Fibroblast of villous mesenchyme (primary cell): Measurements from ENCODE around the gene SCARB1. TPM values are rescaled to one million over a fixed set of nuclear protein-coding genes. Genes with fewer than 3 reads are reported as not detected.

Experiments
- DNase-seq: peaks from one replicate; pipeline ENCODE4 v3.0.0-alpha.2; 2010; ENCODE audit warnings: low read depth
- H3K4me3 ChIP-seq: 2 replicates; pipeline ENCODE4 v1.5.1; 2011; ENCODE audit warnings: low read depth, mild to moderate bottlenecking, low read length
- total RNA-seq: library from RNA; depleted of rRNA; stranded (reverse); fragments of >200 nt; gene quantifications from 2 replicates; pipeline ENCODE4 v1.2.3, GENCODE V29; 2012
- TF ChIP-seq, protein P1 (sequence below): IDR thresholded peaks from 2 replicates; pipeline ENCODE4 v1.5.1; 2012; ENCODE audit warnings: low read depth, mild to moderate bottlenecking, low read length; ENCODE audit not compliant: insufficient read depth

The SCARB1 gene
- total RNA-seq, 1 donor = 28.5 TPM

DNA sequence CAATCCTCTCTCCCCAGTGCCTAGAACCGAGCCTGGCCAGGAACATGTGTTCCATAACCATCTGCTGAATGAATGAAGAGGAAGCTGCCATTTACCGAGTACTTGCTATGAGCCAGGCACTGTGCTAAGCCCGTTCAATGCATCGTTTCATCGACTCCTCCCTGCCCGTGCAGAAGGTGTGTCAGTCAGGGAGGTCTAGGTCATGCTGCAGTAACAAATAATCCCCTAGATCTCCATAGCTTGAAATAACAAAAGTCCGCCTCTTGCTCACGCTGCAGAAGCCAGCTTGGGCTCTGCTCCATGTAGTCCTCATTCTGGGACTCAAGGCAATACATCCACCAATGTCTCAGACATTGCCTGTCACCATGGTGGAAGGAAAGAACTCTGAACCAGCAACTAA is 101.3 kb downstream of the SCARB1 start:
- TF ChIP-seq, protein P1, sequence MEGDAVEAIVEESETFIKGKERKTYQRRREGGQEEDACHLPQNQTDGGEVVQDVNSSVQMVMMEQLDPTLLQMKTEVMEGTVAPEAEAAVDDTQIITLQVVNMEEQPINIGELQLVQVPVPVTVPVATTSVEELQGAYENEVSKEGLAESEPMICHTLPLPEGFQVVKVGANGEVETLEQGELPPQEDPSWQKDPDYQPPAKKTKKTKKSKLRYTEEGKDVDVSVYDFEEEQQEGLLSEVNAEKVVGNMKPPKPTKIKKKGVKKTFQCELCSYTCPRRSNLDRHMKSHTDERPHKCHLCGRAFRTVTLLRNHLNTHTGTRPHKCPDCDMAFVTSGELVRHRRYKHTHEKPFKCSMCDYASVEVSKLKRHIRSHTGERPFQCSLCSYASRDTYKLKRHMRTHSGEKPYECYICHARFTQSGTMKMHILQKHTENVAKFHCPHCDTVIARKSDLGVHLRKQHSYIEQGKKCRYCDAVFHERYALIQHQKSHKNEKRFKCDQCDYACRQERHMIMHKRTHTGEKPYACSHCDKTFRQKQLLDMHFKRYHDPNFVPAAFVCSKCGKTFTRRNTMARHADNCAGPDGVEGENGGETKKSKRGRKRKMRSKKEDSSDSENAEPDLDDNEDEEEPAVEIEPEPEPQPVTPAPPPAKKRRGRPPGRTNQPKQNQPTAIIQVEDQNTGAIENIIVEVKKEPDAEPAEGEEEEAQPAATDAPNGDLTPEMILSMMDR = no peak
- no peak overlapping the region for H3K4me3 ChIP-seq
- no peak for DNase-seq

DNA sequence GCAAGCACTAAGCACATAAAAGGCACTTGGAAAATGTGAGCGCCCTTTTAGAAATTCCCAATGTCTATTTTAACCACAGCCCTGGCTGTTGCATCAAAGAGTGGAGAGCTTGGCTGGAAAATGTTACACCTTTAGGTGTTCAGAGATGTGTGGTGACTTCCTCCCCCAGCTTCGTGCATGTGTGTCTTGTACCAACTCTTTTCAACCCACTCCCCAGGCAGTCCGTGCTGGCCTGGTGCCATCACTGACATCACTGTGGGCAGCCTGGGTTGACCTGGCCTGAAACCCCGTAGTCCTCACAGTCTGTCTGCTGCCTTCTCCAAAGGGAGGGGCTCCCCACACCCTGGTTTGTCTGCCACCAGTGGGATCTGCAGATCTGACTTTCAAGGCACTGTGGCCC is 101.8 kb downstream of the SCARB1 start:
- TF ChIP-seq, protein P1 = no peak
- DNase-seq = no peak
- H3K4me3 ChIP-seq = no peak overlapping the region

DNA sequence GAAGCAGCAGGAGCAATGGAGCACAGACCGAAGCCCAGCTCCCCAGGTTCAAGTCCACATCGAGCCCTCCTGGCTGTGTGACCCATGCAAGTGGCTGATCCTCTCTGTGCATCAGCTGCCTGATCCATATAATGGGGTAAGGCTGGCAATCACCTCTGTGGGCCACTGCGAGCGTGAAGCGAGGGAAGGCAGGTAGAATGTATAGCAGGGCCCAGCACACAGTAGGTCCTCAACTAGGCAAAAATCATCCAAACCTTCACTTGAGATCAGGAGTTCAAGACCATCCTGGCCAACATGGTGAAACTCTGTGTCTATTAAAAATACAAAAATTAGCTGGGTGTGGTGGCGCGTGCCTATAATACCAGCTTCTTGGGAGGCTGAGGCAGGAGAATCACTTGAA is 102.6 kb downstream of the SCARB1 start:
- no peak for DNase-seq
- TF ChIP-seq, protein P1 = no peak
- no peak overlapping the region for H3K4me3 ChIP-seq

DNA sequence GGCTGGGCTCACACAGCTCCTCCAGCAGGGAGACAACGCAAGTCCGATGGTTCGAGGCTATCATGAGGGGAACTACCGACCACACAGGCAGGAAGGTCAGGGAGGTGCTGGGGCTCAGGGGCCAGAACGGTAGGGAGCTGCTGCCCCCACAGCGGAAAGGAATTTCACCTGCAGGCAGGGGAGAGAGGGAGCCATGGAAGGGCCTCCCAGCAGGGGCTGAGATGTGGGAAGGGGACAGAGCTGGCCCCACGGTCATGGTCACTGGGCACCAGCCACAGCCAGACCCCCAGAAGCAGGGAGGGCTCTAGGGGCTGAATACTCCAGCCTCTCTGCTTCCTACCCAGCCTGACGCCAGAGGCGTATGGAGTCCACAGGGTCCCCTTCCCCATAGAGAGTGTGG is 103.1 kb downstream of the SCARB1 start:
- H3K4me3 ChIP-seq = no peak overlapping the region
- DNase-seq = no peak
- TF ChIP-seq, protein P1 = no peak

DNA sequence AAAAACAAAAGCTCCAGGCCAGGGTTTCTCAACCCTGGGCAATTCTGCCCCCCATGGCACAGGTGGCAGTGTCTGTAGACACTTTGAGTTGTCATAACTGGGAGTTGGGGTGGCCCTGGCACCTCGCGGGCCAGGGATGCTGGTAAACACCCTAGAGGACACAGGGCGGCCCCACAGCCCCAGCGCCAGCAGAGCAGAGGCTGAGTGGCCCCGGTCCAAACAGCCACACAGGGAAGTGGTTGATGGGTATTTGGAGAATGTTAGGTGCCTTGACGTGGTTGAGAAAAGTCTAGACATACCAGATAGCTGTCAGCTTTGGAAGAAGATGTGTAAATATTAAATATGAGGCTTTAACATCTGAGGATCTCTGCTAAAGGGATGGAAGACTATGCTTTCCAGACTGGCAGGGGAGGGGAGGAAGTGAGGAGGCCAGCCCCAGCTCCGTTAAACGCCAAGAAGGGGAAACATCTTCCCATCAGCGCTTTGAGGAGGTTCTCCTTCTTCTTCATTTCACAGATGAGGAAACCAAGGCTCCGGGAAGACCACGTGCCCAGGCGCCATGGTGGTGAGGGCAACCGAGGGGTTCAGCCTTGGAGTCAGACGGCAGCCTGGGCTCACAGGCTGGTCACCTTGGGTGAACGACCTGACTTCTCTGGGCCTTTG is 103.7 kb downstream of the SCARB1 start:
- DNase-seq = no peak
- H3K4me3 ChIP-seq = no peak overlapping the region
- TF ChIP-seq, protein P1 = no peak

DNA sequence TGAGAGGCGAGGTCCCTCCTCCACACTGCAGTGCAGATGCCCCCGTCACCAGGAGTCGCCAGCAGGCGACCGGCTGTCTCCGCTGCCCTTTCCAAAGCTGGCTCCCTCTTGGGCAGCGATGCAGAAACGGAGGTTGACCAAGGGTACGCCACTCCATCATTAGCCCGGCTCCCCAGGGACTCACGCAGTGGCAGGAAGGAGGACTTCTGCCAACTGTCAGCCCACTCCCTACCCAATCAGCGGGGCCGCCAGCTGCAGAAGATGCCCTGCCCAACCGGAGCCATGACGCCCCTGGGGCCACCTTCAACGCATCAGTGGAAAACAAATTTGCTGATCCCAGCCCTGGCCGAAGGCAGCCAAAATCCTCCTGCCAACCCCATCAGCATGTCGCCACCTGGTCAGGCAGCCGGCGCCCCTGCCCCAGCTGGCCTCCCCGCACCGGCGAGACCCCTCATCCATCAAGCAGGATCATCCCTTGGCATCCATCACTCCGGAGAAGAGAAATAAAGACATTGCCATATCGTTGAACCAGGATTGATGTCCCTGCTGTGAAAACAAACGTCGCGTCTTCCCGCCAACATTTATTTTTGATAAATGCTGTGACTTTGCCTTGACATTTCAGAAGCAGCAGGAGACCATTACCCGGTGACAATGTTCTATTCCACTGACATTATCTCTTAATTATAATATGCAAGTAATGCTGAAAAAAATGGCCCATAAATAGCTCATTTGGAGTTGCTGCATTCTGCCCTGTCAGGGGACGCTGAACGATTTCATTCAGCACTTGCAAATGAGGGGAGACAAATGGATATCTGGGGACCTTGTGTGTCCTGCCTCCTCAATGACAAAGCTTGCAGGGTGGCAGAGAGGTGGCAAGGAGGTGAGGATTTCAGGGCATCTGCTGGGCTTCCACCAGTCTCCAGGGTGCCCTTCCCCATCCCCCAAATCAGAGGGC is 105.1 kb downstream of the SCARB1 start:
- DNase-seq = no peak
- no peak overlapping the region for H3K4me3 ChIP-seq
- TF ChIP-seq, protein P1 = no peak
